HS-5 (cell line): ENCODE data around the gene PLCXD1.

Source experiments
- DNase-seq: peaks from one replicate; pipeline ENCODE4 v3.0.0-alpha.2; 2012; ENCODE audit warnings: low read depth

PLCXD1 gene

DNA sequence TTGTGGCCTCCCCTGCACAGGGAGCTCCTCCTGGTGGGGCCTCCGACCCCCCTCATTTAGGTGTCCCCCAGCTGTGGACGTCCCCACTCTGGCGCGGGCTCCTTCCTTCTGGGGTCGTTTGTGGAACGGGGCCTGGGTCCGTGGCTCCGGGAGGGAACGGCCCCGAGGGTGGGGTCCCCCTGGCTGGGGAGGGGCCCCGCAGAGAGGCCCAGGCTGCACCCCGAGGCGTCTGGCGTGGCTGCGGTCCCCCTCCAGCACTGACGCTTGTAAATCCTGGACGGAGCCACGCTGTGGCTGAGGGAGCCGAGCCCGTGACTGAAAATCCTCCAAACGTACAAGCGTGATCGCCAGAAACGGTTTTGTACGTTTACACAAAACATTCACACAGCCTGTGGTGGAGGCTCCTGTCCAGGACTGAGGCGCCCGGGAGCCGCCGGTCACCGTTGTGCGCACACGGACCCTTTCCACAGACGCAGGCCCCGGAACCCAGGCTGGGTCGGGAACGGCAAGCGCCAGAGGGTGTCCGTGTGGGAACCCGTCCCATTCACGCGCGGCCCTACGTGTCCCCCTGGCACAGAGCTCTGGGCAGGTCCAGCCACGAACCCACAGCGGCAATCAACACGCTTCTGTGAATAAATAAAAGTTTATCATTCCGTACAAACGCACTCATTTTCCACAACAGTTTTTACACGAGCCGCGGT, 52.6 kb downstream of the PLCXD1 start:
- DNase-seq: no peak

DNA sequence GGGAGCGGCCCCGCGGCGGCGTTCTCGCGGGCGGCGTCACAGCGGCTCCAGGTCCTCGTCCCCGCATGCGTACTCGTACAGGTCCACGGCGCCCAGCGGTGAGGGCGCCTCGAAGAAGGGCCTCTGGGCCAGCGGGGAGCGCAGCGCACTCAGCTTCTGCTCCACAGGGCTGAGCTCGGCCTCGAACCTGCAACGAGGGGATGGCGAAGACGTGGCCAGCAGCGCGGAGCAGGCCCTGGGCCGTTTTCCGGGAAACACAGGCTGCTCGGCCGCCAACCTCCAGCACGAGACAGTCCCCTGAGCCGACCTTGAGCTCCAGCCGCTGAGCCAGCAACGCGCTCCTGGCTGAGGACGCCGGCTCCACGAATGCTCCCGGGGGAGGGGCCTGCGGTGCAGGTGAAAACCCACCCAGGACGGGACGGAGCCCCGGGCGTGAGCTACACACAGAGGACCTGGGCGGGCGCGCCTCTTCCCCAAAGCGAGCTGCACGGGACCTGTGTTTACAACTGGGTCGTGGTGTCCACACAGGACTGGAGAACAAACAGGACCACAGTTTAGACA, 53.2 kb downstream of the PLCXD1 start:
- DNase-seq: no peak

DNA sequence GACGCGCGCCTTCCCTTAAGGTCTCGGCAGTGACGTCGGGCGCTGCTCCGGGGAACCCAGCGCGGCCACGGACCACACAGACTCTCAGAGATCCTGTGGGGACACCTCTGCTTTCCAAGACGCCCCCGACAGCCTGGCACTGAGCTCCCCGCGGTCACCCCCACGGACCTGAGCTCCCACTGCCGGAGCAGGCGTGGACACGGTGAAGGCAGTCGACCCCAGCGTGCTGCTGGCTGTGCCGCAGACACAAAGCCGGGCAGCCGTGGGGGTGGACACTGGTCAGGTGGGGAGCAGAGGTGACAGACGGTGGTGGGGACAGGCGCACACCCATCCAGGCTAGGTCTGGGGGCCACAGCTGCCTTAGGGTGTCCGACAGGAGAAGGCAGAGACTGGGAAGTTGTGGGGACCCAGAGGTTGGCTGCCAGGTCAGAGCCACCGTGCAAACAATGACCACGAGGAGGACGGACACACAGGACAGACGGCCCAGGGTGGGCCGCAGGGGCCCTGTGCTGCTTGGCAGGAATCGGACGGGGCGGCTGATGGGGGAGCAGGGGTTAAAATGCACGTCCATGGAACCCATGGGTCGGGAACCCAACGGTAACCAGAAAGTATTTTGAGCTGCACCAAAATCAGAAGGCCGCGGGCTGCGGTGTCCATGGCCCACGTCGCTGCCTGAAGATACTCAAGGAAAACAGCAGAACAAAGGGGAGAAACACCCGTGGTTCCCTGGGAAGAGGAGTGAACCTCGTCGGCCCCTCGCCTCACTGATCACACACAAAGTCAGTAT, 54.0 kb downstream of the PLCXD1 start:
- no peak for DNase-seq

DNA sequence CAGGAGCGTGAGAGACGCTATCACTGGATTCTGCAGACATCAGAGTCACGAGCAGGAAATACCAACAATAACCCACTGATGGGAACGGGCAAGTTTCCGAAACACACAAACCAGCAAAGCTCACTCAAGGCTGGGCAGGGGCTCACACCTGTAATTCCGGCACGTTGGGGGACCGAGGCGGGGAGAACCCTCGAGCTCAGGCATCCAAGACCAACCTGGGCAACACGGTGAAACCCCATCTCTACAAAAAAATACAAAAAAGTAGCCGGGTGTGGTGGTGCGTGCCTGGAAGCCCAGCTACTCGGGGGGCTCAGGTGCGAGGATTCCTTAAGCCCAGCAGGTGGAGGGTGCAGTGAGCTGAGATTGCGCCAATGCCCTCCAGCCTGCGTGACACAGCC, 54.6 kb downstream of the PLCXD1 start:
- DNase-seq: no peak

DNA sequence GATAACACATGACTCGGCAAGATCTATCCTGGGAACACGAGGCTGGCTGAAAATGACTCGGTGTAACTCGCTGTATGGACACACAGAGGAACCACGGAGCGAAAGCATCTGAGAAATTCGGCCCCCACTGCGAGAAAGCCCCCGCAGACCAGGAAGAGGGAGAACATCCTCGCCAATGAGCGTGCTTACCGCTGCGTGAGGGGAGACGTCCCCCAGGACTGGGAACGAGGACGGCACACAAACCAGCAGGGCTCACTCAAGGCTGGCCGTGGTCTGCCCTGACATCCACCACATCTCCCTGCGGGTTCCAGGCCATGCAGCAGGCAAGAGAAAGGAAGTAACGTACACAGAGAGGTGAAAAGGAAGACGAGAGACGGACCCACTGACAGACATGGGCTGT, 55.0 kb downstream of the PLCXD1 start:
- DNase-seq: no peak

DNA sequence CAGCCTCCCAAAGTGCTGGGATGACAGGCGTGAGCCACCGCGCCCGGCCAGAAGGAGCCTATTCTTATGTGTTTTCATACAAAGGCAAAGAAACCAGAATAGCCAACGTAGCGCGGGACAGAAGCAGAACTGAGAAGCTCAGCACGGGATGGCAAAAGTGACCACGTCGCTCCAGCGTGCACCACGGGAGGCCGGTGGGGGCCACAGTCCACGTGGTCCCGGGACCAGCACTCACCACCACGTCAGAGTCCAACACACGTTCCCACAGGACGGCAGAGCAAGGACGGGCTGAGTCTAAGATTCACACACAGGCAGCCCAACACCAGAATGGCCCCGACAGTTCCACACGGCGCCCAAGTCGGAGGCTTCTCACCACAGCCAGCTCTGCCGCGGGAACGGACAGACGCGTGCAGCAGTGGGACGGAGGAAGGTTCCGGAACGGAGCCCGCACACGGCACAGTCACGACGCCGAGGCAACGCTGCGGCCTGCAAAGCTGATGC, 56.2 kb downstream of the PLCXD1 start:
- DNase-seq: no peak

DNA sequence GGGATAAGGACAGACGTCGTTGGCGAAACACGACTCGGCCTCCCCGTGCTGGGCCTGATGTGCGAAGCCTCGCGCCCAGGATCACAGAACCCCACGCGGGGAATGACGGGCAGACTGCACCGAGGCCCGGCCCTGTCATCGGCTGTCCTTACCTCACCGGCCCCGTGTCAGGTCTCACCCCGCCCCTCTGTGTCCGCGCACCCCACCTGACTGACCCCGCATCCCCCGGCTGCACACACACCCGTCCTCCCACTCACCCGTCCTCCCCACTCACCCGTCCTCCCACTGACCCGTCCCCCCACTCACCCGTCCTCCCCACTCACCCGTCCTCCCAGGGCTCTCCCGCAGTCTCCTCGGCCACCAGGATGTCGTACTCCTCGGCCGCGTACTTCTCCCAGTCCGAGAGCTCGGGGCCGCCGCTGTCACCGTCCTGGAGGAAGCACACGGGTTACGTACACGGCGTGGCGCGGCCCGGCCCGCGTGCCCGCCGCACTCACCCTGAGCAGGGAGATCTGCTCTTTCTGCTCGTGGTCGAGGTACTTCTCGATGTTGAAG, 57.2 kb downstream of the PLCXD1 start:
- DNase-seq: no peak

DNA sequence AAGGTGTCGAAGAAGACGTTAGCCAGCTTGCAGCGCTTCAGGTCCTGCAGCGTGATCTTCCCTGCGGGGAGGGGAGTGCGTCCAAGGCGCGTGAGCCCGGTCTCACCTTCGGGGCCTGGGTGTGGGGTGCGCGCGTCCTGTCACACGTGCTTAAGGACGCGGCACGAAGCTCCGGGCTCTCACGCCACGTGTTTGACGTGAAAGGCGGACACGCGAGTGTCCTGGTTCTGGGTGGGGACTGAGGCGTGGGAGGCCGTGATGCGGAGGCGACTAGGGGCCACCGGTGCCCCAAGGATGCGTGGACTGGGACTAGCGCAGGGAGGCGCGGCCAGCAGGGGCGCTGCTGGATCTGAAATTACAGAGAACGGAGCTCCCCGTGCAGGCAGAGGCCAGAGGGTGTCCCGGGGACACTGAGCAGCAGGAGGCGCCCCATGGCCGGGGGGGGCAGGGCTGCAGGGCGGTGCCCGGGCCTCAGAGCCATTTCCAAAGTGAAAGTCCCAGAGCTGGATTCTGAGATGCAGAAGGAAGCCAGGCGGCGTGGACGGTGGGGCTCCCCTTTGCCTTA, 57.7 kb downstream of the PLCXD1 start:
- DNase-seq: no peak

DNA sequence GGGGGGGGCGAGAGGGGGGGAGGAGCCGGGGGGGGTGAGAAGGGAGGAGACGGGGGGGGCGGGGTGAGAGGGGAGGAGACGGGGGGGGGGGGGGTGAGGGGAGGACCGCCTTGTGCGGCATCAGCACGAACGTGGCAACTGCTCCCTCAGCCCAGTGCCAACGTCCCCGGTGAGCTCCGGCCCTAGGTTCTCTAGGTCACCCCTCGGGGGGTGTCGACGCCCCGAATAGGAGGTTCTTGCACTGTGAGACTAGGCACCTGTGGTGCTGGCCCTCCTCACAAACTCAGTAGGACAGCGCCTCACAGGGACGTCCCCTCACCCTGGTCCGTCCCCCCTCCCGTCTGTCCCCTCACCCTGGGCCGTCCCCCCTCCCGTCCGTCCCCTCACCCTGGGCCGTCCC, 58.9 kb downstream of the PLCXD1 start:
- DNase-seq: no peak

DNA sequence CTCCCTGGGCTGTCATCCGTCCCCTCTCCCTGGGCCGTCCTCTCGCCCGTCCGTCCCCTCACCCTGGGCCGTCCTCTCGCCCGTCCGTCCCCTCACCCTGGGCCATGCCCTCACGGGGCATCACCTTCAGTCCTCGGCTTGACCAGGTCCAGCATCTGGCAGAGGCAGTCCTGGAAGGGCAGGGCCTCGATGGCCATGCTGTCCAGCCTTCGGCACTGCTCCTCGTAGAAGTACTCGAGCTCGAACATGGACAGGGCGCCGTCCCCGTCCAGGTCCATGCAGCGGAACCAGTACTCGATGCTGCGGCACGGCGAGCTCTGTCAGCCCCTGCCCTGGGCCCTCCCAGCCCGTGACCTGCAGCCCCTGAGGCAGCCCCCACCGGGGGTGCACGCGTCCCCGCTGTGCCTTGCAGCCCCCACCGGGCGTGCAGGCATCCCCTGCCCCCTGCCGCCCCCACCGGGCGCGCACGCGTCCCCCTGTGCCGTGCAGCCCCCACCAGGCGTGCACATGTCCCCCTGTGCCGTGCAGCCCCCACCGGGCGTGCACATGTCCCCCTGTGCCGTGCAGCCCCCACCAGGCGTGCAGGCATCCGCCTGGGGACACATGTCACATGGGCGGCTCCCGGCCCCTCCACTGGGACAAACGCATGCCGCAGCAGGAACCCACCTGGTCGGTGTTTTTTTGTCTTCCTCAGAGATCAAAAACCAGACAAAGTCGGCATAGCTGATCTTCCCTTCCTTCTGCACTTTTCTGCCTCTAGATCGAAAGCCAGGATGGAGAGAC, 59.7 kb downstream of the PLCXD1 start:
- DNase-seq: no peak

DNA sequence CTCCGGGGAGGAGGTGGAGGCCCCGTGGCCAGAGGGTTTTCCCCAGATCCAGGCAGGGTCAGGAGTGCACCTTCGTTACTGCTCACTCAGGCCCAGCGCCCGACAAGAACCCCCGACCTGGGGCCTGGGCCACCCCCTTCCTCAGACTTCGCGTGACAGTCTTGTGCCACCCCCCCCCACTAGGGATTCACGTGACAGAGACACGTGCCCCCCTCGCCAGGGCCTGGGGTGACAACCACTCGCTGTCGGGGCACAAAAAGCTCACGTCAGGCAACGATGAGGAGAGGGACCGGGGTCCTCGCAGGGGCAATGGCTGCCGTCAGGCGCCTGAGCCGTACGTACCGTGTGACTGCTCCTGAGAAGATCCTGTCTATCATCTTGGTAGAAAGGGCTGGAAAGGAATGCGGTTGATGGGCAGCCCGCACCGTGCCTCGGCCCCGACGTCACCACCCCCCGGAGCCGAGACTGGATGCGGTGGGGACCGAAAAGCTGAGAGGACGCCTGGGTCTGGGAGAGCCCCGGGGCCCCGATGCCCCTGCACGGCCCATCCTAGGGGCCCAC, 60.4 kb downstream of the PLCXD1 start:
- no peak for DNase-seq

DNA sequence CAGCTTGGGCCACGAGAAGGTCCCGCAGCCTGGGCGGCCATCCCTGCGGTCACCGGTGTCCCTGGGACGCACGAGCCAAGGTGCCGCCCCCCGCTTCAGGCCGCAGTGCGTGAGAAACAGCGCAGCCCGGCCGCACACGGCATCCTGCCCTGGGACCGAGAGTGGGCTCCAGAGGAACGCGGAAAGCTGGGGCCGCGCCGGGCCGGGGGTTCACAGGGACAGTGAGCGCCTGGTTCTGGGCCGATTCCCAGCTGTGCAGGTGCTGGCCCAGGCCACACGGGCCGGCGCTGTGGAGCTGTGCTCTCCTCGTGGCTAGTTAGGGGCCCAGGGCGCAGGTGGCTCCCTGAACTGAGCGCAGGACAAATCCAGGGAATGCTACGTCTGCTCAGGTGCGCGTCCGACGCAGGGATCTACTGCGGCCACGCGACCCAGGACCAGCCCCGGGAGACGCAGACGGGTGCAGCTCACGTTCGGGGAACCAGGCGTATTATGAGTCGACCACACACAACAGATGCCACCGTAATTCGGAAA, 63.3 kb downstream of the PLCXD1 start:
- no peak for DNase-seq

DNA sequence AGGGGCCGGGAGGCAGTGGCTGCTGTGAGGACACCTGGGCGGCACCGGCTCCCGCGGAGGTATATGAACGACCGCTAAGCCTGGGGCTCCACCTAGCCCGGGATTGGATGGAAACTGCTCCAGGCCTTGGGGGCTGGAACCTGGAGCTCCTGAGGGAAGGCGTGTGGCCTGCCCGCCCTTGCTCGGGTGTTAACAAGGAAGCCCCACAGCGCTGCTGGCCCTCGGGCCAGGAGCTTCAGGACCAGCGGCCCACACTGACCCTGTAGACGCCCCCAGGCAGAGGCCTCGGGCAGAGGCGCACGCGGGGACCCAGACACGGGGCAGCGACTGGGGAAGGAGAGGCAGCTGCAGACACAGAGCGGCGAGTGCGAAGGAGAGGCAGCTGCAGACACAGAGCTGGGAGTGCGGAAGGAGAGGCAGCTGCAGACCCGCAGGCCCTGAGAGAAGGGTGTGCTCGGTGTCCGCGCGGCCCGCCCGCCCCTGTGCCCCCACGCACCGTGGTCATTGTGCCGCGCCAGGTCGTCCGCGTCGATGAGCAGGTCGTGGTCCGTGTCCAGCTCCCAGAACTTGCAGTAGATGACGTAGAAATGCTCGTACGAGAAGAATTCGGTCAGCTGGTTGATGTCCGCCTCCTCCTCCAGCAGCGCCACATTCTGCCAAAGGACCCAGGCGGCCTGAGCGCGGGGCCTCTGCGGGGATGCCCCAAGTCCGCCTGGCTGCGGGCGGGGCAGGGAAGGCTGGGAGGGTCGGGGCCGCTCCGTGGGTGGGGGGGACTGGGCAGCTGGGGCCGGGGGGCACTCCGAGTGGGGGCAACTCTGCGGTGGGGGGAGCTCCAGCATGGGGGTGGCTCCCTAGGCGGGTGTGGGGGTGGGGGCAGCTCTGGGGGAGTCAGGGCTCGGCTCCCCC, 64.1 kb downstream of the PLCXD1 start:
- no peak for DNase-seq

DNA sequence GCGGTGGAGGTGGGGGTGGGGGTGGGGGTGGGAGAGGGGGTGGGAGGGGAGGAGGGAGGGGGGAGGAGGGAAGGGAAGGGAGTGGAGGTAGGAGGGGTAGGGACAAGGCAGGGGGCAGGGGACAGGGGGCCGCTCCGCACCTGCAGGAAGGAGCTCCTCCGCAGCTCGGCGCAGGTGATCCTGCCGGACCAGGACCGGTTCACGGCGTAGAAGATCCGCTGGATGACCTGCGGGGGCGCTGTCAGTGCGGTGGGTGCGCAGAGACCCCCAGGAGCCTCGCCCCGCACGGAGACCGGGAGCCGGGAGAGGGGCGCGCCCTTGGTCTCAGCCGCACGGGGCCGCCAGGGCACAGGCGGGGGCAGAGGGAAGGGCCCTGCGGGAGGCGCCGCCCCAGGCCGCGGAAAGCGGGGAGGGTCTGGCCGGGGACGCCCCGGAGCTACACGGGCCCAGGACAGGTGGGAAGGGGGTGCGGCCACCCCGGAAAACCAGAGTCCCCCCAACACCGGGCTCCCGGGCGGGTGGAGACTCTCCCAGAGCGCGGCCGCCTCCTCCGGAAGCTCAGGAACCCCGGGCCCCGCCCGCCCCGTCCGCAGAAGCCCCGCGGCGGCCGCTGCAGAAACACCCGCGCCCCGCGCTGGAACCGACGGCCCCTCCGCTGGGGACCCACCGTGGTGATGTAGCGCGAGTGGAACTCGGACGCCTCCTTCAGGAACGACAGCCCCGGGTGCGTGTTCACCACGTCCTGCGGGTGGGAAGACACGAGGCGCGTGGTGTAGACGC, 65.0 kb downstream of the PLCXD1 start:
- DNase-seq: no peak

DNA sequence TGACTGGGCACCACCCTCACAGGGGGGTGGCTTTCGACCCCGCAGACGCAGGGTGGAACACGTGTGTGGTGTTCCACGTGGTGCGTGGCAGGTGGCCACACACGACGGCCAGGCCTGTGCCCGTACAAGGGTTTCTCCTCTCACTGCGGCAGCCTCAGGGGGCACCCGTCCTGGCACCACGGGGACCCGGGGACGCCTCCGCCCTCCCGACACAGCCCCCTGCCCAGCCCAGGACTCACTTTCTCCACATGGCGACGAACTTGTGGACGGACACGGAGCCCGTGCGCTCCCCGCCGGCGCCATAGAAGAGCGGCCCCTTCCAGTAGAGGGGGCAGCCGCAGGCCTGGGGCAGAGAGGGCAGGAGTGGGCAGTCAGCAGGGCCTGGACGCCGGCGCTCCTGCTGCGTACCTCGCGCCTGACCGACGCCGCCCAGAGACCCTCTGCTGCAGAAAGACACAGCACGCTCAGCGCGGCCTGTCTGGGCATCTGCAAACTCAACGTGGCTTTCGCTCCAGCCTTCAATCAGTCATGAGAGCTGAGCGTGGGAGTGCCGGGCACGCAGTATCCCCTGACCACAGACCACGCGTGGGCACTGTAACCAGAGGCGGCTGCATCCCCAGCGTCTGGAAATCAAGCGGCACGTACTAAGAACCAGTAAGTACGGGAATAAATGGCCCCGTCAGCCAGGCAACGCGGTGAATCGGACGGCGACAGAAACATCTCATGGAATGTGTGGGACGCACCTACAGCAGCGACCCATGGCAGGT, 66.4 kb downstream of the PLCXD1 start:
- DNase-seq: no peak

DNA sequence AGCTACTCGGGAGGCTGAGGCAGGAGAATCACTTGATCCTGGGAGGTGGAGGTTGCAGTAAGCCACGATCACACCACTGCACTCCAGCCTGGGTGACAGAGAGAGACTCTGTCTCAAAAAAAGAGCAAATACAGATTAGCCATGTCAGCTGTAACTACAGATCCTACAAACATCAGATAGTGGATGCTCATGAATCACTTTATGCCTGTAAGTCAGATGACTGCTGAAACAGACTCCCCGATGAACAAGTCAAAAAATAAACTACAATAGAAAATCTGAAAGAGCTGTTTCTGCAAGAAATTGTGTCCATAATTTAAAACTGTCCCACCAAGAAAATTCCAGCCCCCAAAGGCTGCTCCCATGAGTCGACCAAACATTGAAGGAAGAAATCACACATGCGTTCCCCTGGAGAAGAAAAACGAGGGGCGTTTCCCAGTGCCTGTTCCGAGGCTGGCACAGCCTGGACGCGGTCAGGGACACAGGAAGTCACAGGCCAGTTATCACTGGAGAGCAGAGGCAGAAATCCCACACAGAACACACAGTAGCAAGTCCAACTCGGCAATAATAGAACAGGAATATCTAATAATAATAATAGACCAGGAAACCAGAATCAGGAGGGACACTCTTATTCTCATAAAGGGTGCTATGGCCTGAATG, 67.4 kb downstream of the PLCXD1 start:
- no peak for DNase-seq

DNA sequence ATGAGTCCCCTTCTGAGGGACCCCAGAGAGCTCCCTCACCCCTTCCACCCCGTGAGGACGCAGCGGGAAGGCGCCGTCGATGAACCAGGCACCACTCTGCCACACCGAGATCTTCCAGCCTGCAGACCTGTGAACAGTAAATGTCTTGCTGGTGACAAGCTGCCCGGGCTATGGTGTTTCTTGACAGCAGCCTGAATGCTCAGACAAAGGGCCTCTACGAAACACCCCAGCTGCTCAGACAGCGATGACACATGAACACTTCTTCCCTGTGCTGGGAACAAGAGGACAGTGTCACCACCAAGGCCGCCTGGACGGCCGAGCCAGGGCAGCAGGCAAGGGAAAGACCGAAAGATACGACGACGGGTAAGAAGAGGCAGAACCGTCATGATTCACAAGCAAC, 68.0 kb downstream of the PLCXD1 start:
- no peak for DNase-seq

DNA sequence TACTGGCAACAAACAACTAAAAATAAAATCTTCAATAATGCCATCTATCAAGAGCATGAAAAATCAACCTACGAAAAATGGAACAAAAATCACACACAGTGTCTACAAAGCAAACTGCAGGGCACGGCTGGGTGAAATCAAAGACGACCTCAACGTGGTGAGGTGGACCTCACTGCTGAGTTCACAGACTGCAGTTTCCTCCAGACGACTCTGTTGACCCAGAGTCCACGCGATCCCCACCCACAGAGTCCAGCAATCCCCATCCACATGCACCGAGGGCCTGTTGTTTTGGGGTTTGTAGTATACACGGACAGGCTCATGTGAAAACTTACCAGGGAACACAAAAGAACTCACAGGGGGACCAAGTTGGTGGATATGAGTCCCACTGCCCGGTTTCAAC, 68.5 kb downstream of the PLCXD1 start:
- no peak for DNase-seq
